Tibial nerve (tissue), 4 donors: ENCODE data around the gene OOEP. TPM values are rescaled to one million over a fixed set of nuclear protein-coding genes. Genes with fewer than 3 reads are reported as not detected.

Experiments
- DNase-seq, 2 donors: peaks; one replicate each; pipeline ENCODE4 v3.0.0-alpha.2; 2019; ENCODE audit warnings: low spot score in 2 of 2
- H3K27ac ChIP-seq, 4 donors: fragments of 200-600 bp; sonication (generic) in 3 of 4; one replicate each; pipeline ENCODE4 v1.5.1; 2017 to 2019; ENCODE audit warnings: mild to moderate bottlenecking in 1 of 4
- H3K27me3 ChIP-seq, 2 donors: fragments of 200-600 bp; sonication (generic) in 1 of 2; one replicate each; pipeline versions ENCODE4 v1.5.1 to v1.6.0; 2017 to 2019
- H3K36me3 ChIP-seq, 3 donors: fragments of 200-600 bp; sonication (generic); one replicate each; pipeline ENCODE4 v1.5.1; 2018 to 2019
- H3K4me1 ChIP-seq, 4 donors: fragments of 200-600 bp; sonication (generic) in 3 of 4; one replicate each; pipeline ENCODE4 v1.5.1; 2017 to 2019
- H3K4me3 ChIP-seq, 4 donors: fragments of 200-600 bp; sonication (generic) in 3 of 4; one replicate each; pipeline ENCODE4 v1.5.1; 2017 to 2019; ENCODE audit warnings: mild to moderate bottlenecking in 1 of 4, moderate library complexity in 1 of 4
- H3K9me3 ChIP-seq, 4 donors: fragments of 200-600 bp; sonication (generic) in 3 of 4; one replicate each; pipeline ENCODE4 v1.5.1; 2017 to 2019
- CTCF ChIP-seq, 5 experiments: fragments of 200-600 bp in 3 of 5; fragments of 450-650 bp in 2 of 5; sonication (generic) in 3 of 5; IDR thresholded peaks; one replicate each; pipeline ENCODE4 v1.5.1; 2016 to 2019; ENCODE audit warnings: antibody characterized with exemption in 5 of 5, mild to moderate bottlenecking in 3 of 5, moderate library complexity in 2 of 5
- EP300 ChIP-seq, 2 donors: sonication (generic); formaldehyde crosslinking; IDR thresholded peaks; one replicate each; pipeline ENCODE4 v1.6.1; 2017; ENCODE audit warnings: antibody characterized with exemption in 2 of 2, mild to moderate bottlenecking in 1 of 2
- POLR2A ChIP-seq, 2 donors: fragments of 450-650 bp; IDR thresholded peaks; one replicate each; pipeline ENCODE4 v1.6.1; 2017; ENCODE audit warnings: antibody characterized with exemption in 2 of 2, mild to moderate bottlenecking in 2 of 2, moderate library complexity in 2 of 2
- WGBS, 2 donors: methylation state at CpG; one replicate each; pipeline ENCODE4 v1.1.5; 2018; 5-methylcytosine and 5-hydroxymethylcytosine counted together
- total RNA-seq, 4 donors: library from RNA; depleted of rRNA; stranded (reverse); fragments of >200 nt; gene quantifications; one replicate each; pipeline ENCODE4 v1.1.0, GENCODE V29; 2016

Gene OOEP
- total RNA-seq, 4 donors from 2014 or later = not detected

DNA sequence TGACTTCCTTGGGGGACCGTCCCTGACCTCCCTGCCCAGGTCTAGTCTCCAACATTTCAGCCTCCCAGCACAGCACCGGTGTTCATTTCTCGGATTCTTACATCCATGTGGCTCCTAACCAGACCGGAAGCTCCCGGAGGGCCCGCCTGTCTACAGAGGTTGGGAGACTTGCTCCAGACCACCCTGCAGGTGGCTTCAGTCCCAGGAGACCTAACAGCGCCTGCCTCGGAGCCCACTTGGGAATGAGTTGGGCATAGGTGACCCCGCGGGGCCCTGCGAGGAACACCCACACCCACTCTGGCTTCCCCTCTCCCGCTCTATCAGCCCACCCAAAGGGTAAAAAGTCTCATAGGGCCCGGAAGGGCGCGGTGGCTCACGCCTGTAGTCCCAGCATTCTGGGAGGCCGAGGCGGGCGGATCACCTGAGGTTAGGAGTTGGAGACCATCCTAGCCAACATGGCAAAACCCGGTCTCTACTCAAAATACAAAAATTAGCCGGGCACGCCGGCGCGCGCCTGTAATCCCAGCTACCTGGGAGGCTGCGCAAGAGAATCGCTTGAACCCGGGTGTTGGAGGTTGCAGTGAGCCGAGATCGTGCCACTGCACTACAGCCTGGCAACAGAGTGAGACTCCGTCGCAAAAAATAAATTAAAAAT is 21.0 kb downstream of the OOEP start:
- DNase-seq = no peak
- Histone ChIP-seq H3K9me3 (no peaks in the 10 kb centered on the region), H3K4me3 (no peak overlapping the region), H3K4me1 (no peaks in the 10 kb centered on the region), H3K36me3 (no peaks in the 10 kb centered on the region), H3K27ac (no peak overlapping the region), H3K27me3 (peaks cover 0 to 23% of the 10 kb centered on the region in 2 donors)
- 50 to 58% methylated on average over 33 of the region's 33 CpGs for WGBS, 2 donors
- TF ChIP-seq POLR2A (IDR thresholded peaks at IDR 0.05) (no peak), CTCF (IDR thresholded peaks at IDR 0.05) (no peak), EP300 (IDR thresholded peaks at IDR 0.05) (no peak)

DNA sequence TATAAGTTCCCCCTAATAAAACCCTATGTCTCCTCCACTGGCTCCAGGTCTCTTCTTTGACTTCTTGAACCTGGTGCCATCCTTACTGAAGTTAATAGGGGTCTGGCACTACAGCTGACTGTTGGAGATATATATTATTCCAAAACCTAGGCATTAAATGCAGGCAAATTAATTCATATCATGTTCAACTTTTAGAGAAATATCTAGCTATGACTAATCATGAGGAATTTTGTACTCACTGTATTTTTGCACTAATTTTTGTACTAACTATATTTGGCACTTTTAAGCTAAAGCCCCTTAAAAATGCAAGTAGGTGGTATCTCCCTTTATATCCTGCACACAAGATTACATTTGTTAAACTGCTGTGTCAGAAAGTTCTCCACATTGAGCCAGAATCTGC is 26.5 kb downstream of the OOEP start:
- peaks cover 0 to 3% of the 10 kb centered on the region in 2 donors for H3K27me3 ChIP-seq
- H3K36me3 ChIP-seq = no peaks in the 10 kb centered on the region
- TF ChIP-seq CTCF (IDR thresholded peaks at IDR 0.05) = no peak
- TF ChIP-seq POLR2A (IDR thresholded peaks at IDR 0.05) = no peak
- no peak for TF ChIP-seq EP300 (IDR thresholded peaks at IDR 0.05)
- H3K9me3 ChIP-seq = no peaks in the 10 kb centered on the region
- no peak overlapping the region for H3K4me3 ChIP-seq
- no peak for DNase-seq
- no peaks in the 10 kb centered on the region for H3K4me1 ChIP-seq
- no peak overlapping the region for H3K27ac ChIP-seq

DNA sequence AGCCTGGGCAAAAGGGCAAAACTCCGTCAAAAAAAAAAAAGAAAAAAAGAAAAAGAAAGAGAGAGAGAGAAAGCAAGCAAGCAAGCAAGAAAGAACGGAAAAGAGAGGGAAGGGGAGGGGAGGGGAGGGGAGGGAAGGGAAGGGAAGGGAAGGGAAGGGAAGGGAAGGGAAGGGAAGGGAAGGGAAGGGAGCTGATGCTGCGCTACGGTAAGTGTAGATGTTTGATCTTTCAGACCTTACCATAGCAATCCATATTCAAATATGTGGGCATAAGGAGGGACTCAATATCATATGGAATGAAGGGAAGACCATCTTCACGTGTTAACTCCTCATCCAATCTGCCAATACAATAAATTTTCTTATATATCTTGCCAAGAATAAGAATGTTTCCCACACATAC is 27.5 kb downstream of the OOEP start:
- 65 to 78% methylated on average over 5 of the region's 5 CpGs for WGBS, 2 donors
- no peaks in the 10 kb centered on the region for H3K4me1 ChIP-seq
- H3K9me3 ChIP-seq = no peaks in the 10 kb centered on the region
- H3K27me3 ChIP-seq = no peaks in the 10 kb centered on the region
- no peak for TF ChIP-seq POLR2A (IDR thresholded peaks at IDR 0.05)
- TF ChIP-seq EP300 (IDR thresholded peaks at IDR 0.05) = no peak
- H3K4me3 ChIP-seq = no peak overlapping the region
- no peaks in the 10 kb centered on the region for H3K36me3 ChIP-seq
- H3K27ac ChIP-seq = no peak overlapping the region
- no peak for DNase-seq

GRCh38 chr6:73341335-73341734 is 28.4 kb downstream of the OOEP start:
- Histone ChIP-seq H3K27ac (no peak overlapping the region), H3K36me3 (no peaks in the 10 kb centered on the region), H3K9me3 (no peaks in the 10 kb centered on the region), H3K27me3 (no peaks in the 10 kb centered on the region), H3K4me1 (no peaks in the 10 kb centered on the region), H3K4me3 (no peak overlapping the region)
- TF ChIP-seq EP300 (IDR thresholded peaks at IDR 0.05) = no peak
- no peak for TF ChIP-seq POLR2A (IDR thresholded peaks at IDR 0.05)
- TF ChIP-seq CTCF (IDR thresholded peaks at IDR 0.05) = no peak
- WGBS, 2 donors = 62 to 74% methylated on average over 1 of the region's 1 CpG
- no peak for DNase-seq

GRCh38 chr6:73340048-73340447 is 29.6 kb downstream of the OOEP start:
- Histone ChIP-seq H3K4me1 (no peaks in the 10 kb centered on the region), H3K9me3 (no peaks in the 10 kb centered on the region), H3K4me3 (no peak overlapping the region), H3K27me3 (no peaks in the 10 kb centered on the region), H3K27ac (no peak overlapping the region), H3K36me3 (no peaks in the 10 kb centered on the region)
- TF ChIP-seq CTCF (IDR thresholded peaks at IDR 0.05) (no peak), POLR2A (IDR thresholded peaks at IDR 0.05) (no peak), EP300 (IDR thresholded peaks at IDR 0.05) (no peak)
- 42 to 45% methylated on average over 2 of the region's 2 CpGs for WGBS, 2 donors
- no peak for DNase-seq

DNA sequence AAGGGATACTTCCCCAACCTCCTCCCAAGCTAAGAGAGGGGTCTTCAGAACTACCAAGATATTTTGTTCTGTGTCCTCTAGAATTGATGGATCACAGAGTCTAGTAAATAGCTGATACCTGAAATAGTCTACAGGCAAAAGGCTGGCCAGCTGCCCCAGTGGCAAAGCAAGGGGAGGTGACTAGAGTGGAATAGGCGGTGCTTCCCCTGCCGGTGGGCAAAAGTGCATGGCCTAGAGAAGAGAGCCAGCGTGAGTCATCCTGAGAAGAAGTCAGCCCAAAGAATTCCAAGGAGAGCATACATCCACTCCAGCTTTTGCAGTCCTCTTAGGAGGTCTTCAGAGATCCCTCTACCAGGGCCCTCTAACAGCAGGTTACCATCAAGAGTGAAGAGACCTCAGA is 30.4 kb downstream of the OOEP start:
- H3K27me3 ChIP-seq = no peaks in the 10 kb centered on the region
- TF ChIP-seq POLR2A (IDR thresholded peaks at IDR 0.05) = no peak
- TF ChIP-seq EP300 (IDR thresholded peaks at IDR 0.05) = no peak
- no peak for TF ChIP-seq CTCF (IDR thresholded peaks at IDR 0.05)
- WGBS, 2 donors = 58 to 67% methylated on average over 3 of the region's 3 CpGs
- no peaks in the 10 kb centered on the region for H3K36me3 ChIP-seq
- no peaks in the 10 kb centered on the region for H3K9me3 ChIP-seq
- no peaks in the 10 kb centered on the region for H3K4me1 ChIP-seq
- H3K4me3 ChIP-seq = no peak overlapping the region
- DNase-seq = no peak
- H3K27ac ChIP-seq = no peak overlapping the region
